Coronary artery (tissue), 2 donors: ENCODE results near the gene TBC1D20.
"Not testable (repeated sequence)": the region's sequence is repeated elsewhere in the genome, so short reads cannot be mapped to it uniquely, and the experiment has no call there.

Experiments
- DNase-seq: peaks from one replicate; pipeline ENCODE4 v3.0.0-alpha.2; 2017; ENCODE audit warnings: low spot score
- H3K27ac ChIP-seq, 2 donors: fragments of 200-600 bp; sonication (generic); one replicate each; pipeline ENCODE4 v1.5.1; 2016 to 2019
- H3K4me3 ChIP-seq: fragments of 200-600 bp; sonication (generic); 2 replicates; pipeline ENCODE4 v1.5.1; 2016; ENCODE audit warnings: mild to moderate bottlenecking, moderate library complexity
- CTCF ChIP-seq: fragments of 200-600 bp; sonication (generic); IDR thresholded peaks from one replicate; pipeline ENCODE4 v1.5.1; 2019; ENCODE audit warnings: antibody characterized with exemption

TBC1D20 gene

GRCh38 chr20:458776-459175, 3.6 kb downstream of the TBC1D20 start:
- Histone ChIP-seq H3K4me3 (no peak overlapping the region), H3K27ac (no peak overlapping the region)
- no peak for TF ChIP-seq CTCF
- DNase-seq: no peak

- H3K4me3 ChIP-seq: no peak overlapping the region
- TF ChIP-seq CTCF: no peak
- H3K27ac ChIP-seq: no peak overlapping the region
- DNase-seq: no peak
These were observed 7.4 kb downstream of the TBC1D20 start for GRCh38 chr20:454951-455350.

- DNase-seq, H3K4me3 ChIP-seq, H3K27ac ChIP-seq: not testable (repeated sequence)
These were observed 10.3 kb downstream of the TBC1D20 start for GRCh38 chr20:452021-452420.

- Histone ChIP-seq H3K27ac (no peak overlapping the region), H3K4me3 (no peak overlapping the region)
- no peak for TF ChIP-seq CTCF
- DNase-seq: no peak
These were observed 16.6 kb downstream of the TBC1D20 start for GRCh38 chr20:445514-446336.

- Histone ChIP-seq H3K4me3 (no peak overlapping the region), H3K27ac (peak overlapping the region in 1 of 2 donors; percentile 26)
- no peak for DNase-seq
- TF ChIP-seq CTCF: no peak
These were observed 17.4 kb downstream of the TBC1D20 start for GRCh38 chr20:444862-445426.

- Histone ChIP-seq H3K4me3 (no peak overlapping the region), H3K27ac (no peak overlapping the region)
- no peak for TF ChIP-seq CTCF
- DNase-seq: no peak
These were observed 18.2 kb downstream of the TBC1D20 start for GRCh38 chr20:444117-444516.

- no peak for DNase-seq
- Histone ChIP-seq H3K4me3 (no peak overlapping the region), H3K27ac (no peak overlapping the region)
- TF ChIP-seq CTCF: no peak
These were observed 19.0 kb downstream of the TBC1D20 start for GRCh38 chr20:443223-443775.
